SK-N-SH (cell line): ENCODE data around the gene ARFRP1. TPM values are rescaled to one million over a fixed set of nuclear protein-coding genes. Genes with fewer than 3 reads are reported as not detected.

Experiments used
- CTCF ChIA-PET: fragments of 300-600, 350-600 bp; formaldehyde crosslinking; extraction: SDS; loops from one replicate; lab custom pipeline; 2021; lab: Yijun Ruan, JAX
- POLR2A ChIA-PET: fragments of 350-600 bp; sonication (Branson Sonifier 250); formaldehyde crosslinking; extraction: SDS; loops from one replicate; lab custom pipeline; 2020; ENCODE audit warnings: antibody characterized with exemption, inconsistent platforms; lab: Yijun Ruan, JAX
- DNase-seq: peaks from one replicate; pipeline ENCODE4 v3.0.0; 2012
- H2AFZ ChIP-seq: fragments of 200-600 bp; sonication (generic); 2 replicates; pipeline ENCODE4 v1.8.1; 2016; ENCODE audit warnings: antibody characterized with exemption, mild to moderate bottlenecking, low read depth
- H3F3A ChIP-seq: fragments of 200-600 bp; sonication (generic); replicated peaks from 2 replicates; pipeline ENCODE3; 2016; ENCODE audit warnings: antibody characterized with exemption, mild to moderate bottlenecking; ENCODE audit not compliant: insufficient read depth
- H3K27ac ChIP-seq, 2 experiments: fragments of 200-500 bp in 1 of 2; fragments of 200-600 bp in 1 of 2; sonication (Bioruptor generic) in 1 of 2; sonication (generic), shearing (Covaris generic) in 1 of 2; 2 replicates each; pipeline versions ENCODE4 v1.5.1 to v1.6.1; 2014 to 2016; ENCODE audit warnings: low read depth in 2 of 2, inconsistent platforms in 1 of 2, low read length in 1 of 2, mild to moderate bottlenecking in 1 of 2, mixed read lengths in 1 of 2
- H3K27me3 ChIP-seq: fragments of 200-600 bp; sonication (generic), shearing (Covaris generic); 2 replicates; pipeline ENCODE4 v1.6.1; 2016; ENCODE audit warnings: mixed run types; ENCODE audit not compliant: insufficient read depth
- H3K36me3 ChIP-seq, 2 experiments: fragments of 200-500 bp in 1 of 2; fragments of 200-600 bp in 1 of 2; sonication (Bioruptor generic) in 1 of 2; sonication (generic) in 1 of 2; replicated peaks in 1 of 2; 2 replicates each; pipeline versions ENCODE3 to v1.5.1; 2014 to 2016; ENCODE audit warnings: low read length in 1 of 2, mild to moderate bottlenecking in 1 of 2; ENCODE audit not compliant: insufficient read depth in 2 of 2, control insufficient read depth in 1 of 2
- H3K4me1 ChIP-seq, 2 experiments: fragments of 200-500 bp in 1 of 2; fragments of 200-600 bp in 1 of 2; sonication (Bioruptor generic) in 1 of 2; sonication (generic), shearing (Covaris generic) in 1 of 2; 2 replicates each; pipeline versions ENCODE4 v1.5.1 to v1.6.1; 2014 to 2016; ENCODE audit warnings: low read depth in 1 of 2, low read length in 1 of 2, mixed run types in 1 of 2; ENCODE audit not compliant: insufficient read depth in 2 of 2, control insufficient read depth in 1 of 2
- H3K4me2 ChIP-seq: fragments of 200-600 bp; sonication (generic), shearing (Covaris generic); 2 replicates; pipeline ENCODE4 v1.6.1; 2017; ENCODE audit warnings: mixed run types
- H3K4me3 ChIP-seq, 2 experiments: fragments of 200-500 bp in 1 of 2; fragments of 200-600 bp in 1 of 2; sonication (Bioruptor generic) in 1 of 2; sonication (generic), shearing (Covaris generic) in 1 of 2; 2 replicates each; pipeline versions ENCODE4 v1.5.1 to v1.8.1; 2014 to 2016; ENCODE audit warnings: low read depth in 2 of 2, inconsistent platforms in 1 of 2, low read length in 1 of 2, mild to moderate bottlenecking in 1 of 2, mixed read lengths in 1 of 2, moderate library complexity in 1 of 2
- H3K79me2 ChIP-seq: fragments of 200-600 bp; sonication (generic); 2 replicates; pipeline ENCODE4 v1.8.1; 2017; ENCODE audit warnings: mild to moderate bottlenecking; ENCODE audit not compliant: insufficient read depth
- H3K9ac ChIP-seq: fragments of 200-600 bp; sonication (generic); 2 replicates; pipeline ENCODE4 v1.6.1; 2017; ENCODE audit warnings: mixed run types
- H3K9me2 ChIP-seq: fragments of 200-600 bp; sonication (generic); 2 replicates; pipeline ENCODE4 v1.6.1; 2017; ENCODE audit warnings: mixed run types
- H3K9me3 ChIP-seq: fragments of 200-600 bp; sonication (generic); 2 replicates; pipeline ENCODE4 v1.6.1; 2017; ENCODE audit warnings: mixed run types, mild to moderate bottlenecking, moderate library complexity
- H4K20me1 ChIP-seq: fragments of 200-600 bp; sonication (generic); 2 replicates; pipeline ENCODE4 v1.6.1; 2017; ENCODE audit warnings: mild to moderate bottlenecking, mixed run types; ENCODE audit not compliant: insufficient read depth
- EP300 ChIP-seq, 2 experiments: IDR thresholded peaks; 2 replicates each; pipeline versions ENCODE4 v1.4.0 to v1.6.1; 2012; ENCODE audit warnings: borderline replicate concordance in 1 of 2, low read depth in 1 of 2, low read length in 1 of 2
- FOXJ3 ChIP-seq: sonication (generic); formaldehyde crosslinking; IDR thresholded peaks from 2 replicates; pipeline ENCODE4 v1.5.1; 2020; ENCODE audit warnings: mild to moderate bottlenecking, missing genetic modification reagents
- FOXM1 ChIP-seq: IDR thresholded peaks from 2 replicates; pipeline ENCODE4 v1.4.0; 2012; ENCODE audit warnings: low read depth, mild to moderate bottlenecking
- MEF2A ChIP-seq: IDR thresholded peaks from 2 replicates; pipeline ENCODE4 v1.4.0; 2012; ENCODE audit warnings: low read depth, borderline replicate concordance
- POLR2AphosphoS5 ChIP-seq: IDR thresholded peaks from 2 replicates; pipeline ENCODE4 v1.6.1; 2012; ENCODE audit warnings: low read depth, low read length
- RAD21 ChIP-seq: IDR thresholded peaks from 2 replicates; pipeline ENCODE4 v1.6.1; 2012; ENCODE audit warnings: mild to moderate bottlenecking, low read length
- SIN3A ChIP-seq: IDR thresholded peaks from 2 replicates; pipeline ENCODE4 v1.6.1; 2012; ENCODE audit warnings: low read depth, mild to moderate bottlenecking, low read length, moderate library complexity, borderline replicate concordance
- SMC3 ChIP-seq: IDR thresholded peaks from 2 replicates; pipeline ENCODE4 v1.6.1; 2012; ENCODE audit warnings: low read depth, low read length, improper control_type of control experiment
- TEAD4 ChIP-seq: IDR thresholded peaks from 2 replicates; pipeline ENCODE4 v1.4.0; 2012; ENCODE audit warnings: mild to moderate bottlenecking, borderline replicate concordance; ENCODE audit not compliant: insufficient read depth
- WGBS: methylation state at CpG from one replicate; pipeline ENCODE4 v1.1.6; 2017; ENCODE audit warnings: low lambda C conversion rate; 5-methylcytosine and 5-hydroxymethylcytosine counted together
- polyA plus RNA-seq, 3 experiments: library from polyadenylated mRNA; depleted of rRNA; stranded (reverse); fragments of >200 nt; gene quantifications; 2 replicates each; pipeline ENCODE4 v1.2.3, GENCODE V29; 2012

The ARFRP1 gene
- polyA plus RNA-seq, 1 of the 3 experiments (the other 2 are of a cell fraction), result 72.8 TPM

DNA sequence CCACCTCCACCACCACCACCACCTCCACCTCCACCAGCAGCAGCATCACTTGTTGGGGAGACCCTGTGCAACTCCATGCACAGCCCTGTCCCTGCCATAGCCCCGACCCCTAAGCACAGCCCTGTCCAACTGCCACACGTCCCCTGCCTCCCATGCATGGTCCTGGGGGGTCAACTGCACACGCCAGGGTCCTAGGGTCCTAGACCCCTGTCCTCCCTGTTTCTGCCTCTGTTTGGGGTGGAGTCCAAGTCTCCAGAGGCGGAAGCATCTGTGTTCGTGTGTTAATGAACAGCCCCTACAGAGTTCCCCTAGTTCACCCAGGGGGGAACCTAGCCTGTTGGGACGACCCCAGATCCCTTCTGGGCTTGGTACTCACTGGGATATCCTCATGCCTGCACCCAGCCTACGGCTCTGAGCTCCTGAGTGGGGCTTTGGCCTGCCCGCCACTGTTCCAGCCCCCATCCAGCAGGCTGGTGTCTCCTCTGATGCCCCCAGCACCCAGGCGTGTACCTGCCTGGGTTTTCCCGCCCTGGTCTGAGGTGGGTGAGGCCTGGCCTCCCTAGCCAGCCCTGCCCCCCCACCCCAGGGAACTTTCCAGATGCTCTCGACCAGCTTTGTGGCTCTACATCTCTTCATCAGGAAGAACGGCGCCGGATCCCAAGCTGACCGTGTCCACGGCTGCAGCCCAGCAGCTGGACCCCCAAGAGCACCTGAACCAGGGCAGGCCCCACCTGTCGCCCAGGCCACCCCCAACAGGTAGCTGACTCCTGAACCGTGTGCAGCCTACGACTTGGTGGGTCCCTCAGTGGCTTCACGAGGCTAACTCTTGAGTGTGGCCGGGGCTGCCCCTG, 13.8 kb downstream of the ARFRP1 start:
- no peaks in the 10 kb centered on the region for H4K20me1 ChIP-seq
- CTCF ChIA-PET, result interaction anchor here (0.7 to 1.1 kb wide), 2 partner anchors 13 to 82 kb away, joined by 3 read pairs; no protein-coding TSS in a partner anchor
- peaks cover 12 to 19% of the 10 kb centered on the region in 2 experiments; a peak in 3 of 4 replicates for H3K4me1 ChIP-seq
- no peak overlapping the region; a peak in 1 of 4 replicates for H3K27ac ChIP-seq
- DNase-seq, result peak; percentile 30
- TF ChIP-seq POLR2AphosphoS5 (no peak; the same call in 1 of the 2 replicates), SIN3A (peak; percentile 27; the same call in 1 of the 2 replicates), RAD21 (no peak)
- no peaks in the 10 kb centered on the region for H3K9me3 ChIP-seq
- POLR2A ChIA-PET, result no interaction called here
- H3K9ac ChIP-seq, result no peak overlapping the region
- peaks cover 0 to 9% of the 10 kb centered on the region in 2 experiments for H3K36me3 ChIP-seq
- no peaks in the 10 kb centered on the region for H3K27me3 ChIP-seq
- no peaks in the 10 kb centered on the region for H3K9me2 ChIP-seq
- no peaks in the 10 kb centered on the region for H3F3A ChIP-seq
- no peaks in the 10 kb centered on the region for H3K79me2 ChIP-seq
- H3K4me2 ChIP-seq, result no peak overlapping the region
- no peak overlapping the region for H2AFZ ChIP-seq
- no peak overlapping the region for H3K4me3 ChIP-seq
- 96% methylated on average over 8 of the region's 21 CpGs for WGBS

DNA sequence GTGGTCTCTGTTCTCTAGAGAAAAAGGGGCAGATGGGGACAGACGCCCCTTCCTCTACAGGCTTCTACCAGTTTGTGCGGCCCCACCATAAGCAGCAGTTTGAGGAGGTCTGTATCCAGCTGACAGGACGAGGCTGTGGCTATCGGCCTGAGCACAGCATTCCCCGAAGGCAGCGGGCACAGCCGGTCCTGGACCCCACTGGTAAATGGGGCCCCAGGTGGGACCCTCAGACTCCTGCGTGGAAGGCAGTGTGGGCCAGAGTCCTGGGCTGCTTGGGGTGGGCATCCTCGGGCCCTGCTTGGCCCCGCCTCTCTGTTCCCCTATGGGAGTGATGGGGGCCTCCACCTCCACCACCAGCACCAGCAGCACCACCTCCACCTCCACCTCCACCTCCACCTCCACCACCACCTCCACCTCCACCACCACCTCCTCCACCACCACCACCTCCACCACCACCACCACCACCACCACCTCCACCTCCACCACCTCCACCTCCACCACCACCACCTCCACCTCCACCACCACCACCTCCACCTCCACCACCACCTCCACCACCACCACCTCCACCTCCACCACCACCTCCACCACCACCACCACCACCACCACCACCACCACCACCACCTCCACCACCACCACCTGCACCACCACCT, 14.6 kb downstream of the ARFRP1 start:
- Histone ChIP-seq H3K4me3 (no peak overlapping the region), H3K4me1 (peaks cover 4 to 19% of the 10 kb centered on the region in 2 experiments; a peak in 2 of 4 replicates), H3K9me3 (no peaks in the 10 kb centered on the region), H3K27ac (no peak overlapping the region), H3K9me2 (no peaks in the 10 kb centered on the region), H3K79me2 (no peaks in the 10 kb centered on the region), H3K4me2 (no peak overlapping the region), H3F3A (no peaks in the 10 kb centered on the region), H4K20me1 (no peaks in the 10 kb centered on the region), H3K9ac (no peak overlapping the region), H3K27me3 (no peaks in the 10 kb centered on the region), H3K36me3 (peaks cover 0 to 9% of the 10 kb centered on the region in 2 experiments), H2AFZ (no peak overlapping the region)
- ChIA-PET CTCF (no interaction called here), POLR2A (no interaction called here)
- 20% methylated on average over 1 of the region's 10 CpGs for WGBS
- DNase-seq, result no peak
- TF ChIP-seq TEAD4 (no peak), FOXM1 (no peak), SIN3A (no peak), SMC3 (no peak), MEF2A (no peak), FOXJ3 (no peak), EP300 (IDR thresholded peaks at IDR 0.05; ENCODE audit: borderline replicate concordance in 1 of 2, low read depth in 1 of 2, low read length in 1 of 2) (no peak), RAD21 (no peak)
